SJSA1 (cell line): ENCODE measurements around the gene QRFPR. TPM values are rescaled to one million over a fixed set of nuclear protein-coding genes. Genes with fewer than 3 reads are reported as not detected.

ENCODE experiments used
- DNase-seq, 2 experiments: peaks; one replicate each; pipeline ENCODE4 v3.0.0-alpha.2; 2015 to 2020; ENCODE audit warnings: low spot score in 2 of 2, low read depth in 1 of 2
- H3K27ac ChIP-seq: fragments of 250-450 bp; sonication (Bioruptor Pico); 2 replicates; pipeline ENCODE4 v1.5.1; 2020; ENCODE audit warnings: mild to moderate bottlenecking, moderate library complexity
- H3K27me3 ChIP-seq: fragments of 250-450 bp; sonication (Bioruptor Pico); replicated peaks from 2 replicates; pipeline ENCODE4 v1.5.1; 2020; ENCODE audit warnings: mild to moderate bottlenecking, moderate library complexity
- H3K36me3 ChIP-seq: fragments of 250-450 bp; sonication (Bioruptor Pico); 2 replicates; pipeline ENCODE4 v1.5.1; 2020; ENCODE audit warnings: mild to moderate bottlenecking
- H3K4me1 ChIP-seq: fragments of 250-450 bp; sonication (Bioruptor Pico); replicated peaks from 2 replicates; pipeline ENCODE4 v1.6.1; 2021; ENCODE audit warnings: mild to moderate bottlenecking
- H3K4me3 ChIP-seq: fragments of 250-450 bp; sonication (Bioruptor Pico); 2 replicates; pipeline ENCODE4 v1.5.1; 2020; ENCODE audit warnings: mild to moderate bottlenecking
- H3K9me3 ChIP-seq: fragments of 250-450 bp; sonication (Bioruptor Pico); replicated peaks from 2 replicates; pipeline ENCODE4 v1.5.1; 2020; ENCODE audit warnings: mild to moderate bottlenecking
- total RNA-seq: library from RNA; depleted of rRNA; stranded (reverse); fragments of >200 nt; shearing (Covaris generic); gene quantifications from 2 replicates; pipeline ENCODE4 v1.2.3, GENCODE V29; 2014

The QRFPR gene
- total RNA-seq, 1 experiment from 2014 or later, result not detected

DNA sequence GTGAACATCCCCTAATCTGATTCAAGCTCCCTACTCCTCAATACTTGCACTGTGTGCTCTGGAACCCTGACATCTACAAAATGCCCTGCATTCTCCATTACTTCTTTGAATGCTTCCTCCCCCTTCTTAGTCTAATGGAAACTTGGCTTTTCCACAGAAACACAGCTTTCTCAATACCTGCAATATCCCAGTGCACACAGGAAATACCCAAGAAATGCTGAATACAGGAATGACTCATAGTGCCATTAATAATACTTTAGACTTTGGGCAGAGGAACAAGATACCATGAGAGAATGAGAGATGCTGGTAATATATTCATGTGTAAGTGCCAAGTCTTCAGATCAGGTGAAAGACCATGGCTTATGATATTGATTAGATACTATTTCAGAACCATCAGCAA is 5.6 kb downstream of the QRFPR start:
- H3K4me1 ChIP-seq, result 0 out of 2 replicates have a peak, but pooled peaks cover under 1% of the 10 kb centered on the region
- no peak overlapping the region for H3K27ac ChIP-seq
- no peak for DNase-seq
- no peaks in the 10 kb centered on the region for H3K36me3 ChIP-seq
- no peaks in the 10 kb centered on the region for H3K9me3 ChIP-seq
- no peak overlapping the region for H3K4me3 ChIP-seq
- H3K27me3 ChIP-seq, result peaks cover 19% of the 10 kb centered on the region

DNA sequence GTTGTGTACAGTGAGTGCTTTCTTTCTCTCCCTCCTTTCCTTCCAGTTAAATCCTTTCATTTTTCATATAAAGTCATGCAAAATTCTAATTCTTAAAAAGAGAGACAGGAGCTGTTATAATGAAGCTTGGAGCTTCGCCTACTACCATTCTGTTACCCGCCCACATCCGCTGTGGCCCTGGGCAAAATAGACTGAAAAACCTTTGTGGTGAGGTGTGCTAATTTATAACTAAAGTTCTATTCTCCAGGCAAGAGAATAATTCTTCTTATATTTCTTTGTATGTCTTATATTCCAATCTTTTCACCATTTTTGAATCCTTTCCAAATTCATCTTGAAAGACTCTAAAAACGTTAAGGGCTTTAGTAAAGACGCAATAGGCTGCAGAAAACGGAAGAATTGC is 7.0 kb downstream of the QRFPR start:
- no peak for DNase-seq
- no peaks in the 10 kb centered on the region for H3K9me3 ChIP-seq
- H3K27me3 ChIP-seq, result peaks cover 5% of the 10 kb centered on the region
- no peak overlapping the region for H3K4me3 ChIP-seq
- no peaks in the 10 kb centered on the region for H3K36me3 ChIP-seq
- H3K4me1 ChIP-seq, result no peaks in the 10 kb centered on the region
- H3K27ac ChIP-seq, result no peak overlapping the region

DNA sequence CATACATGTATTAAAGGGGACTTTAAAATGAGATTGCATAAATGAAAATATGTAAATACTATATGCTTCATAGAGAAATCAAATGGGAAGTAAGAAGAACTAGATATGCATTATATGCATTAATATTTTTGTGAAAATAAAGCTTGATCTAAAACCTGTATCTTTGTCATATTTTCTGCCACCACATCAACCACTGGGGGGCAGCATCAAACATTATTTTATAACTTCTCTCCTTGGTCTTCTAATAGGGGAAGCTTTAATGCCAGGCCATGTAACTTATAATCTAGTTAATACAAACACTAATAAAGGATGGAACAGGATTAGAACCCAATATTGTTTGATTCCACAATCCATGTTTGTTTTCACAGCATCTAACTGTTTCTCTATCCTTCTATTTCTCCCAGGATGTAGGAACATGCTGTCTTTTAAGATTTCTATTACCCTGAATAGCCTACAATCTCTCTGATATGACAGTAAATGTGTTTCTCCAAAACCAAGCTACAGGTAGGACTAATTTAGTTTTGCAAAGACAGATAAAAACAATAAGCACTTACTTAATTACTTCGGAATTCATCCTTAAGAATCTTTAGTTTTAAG is 10.0 kb downstream of the QRFPR start:
- no peaks in the 10 kb centered on the region for H3K4me1 ChIP-seq

DNA sequence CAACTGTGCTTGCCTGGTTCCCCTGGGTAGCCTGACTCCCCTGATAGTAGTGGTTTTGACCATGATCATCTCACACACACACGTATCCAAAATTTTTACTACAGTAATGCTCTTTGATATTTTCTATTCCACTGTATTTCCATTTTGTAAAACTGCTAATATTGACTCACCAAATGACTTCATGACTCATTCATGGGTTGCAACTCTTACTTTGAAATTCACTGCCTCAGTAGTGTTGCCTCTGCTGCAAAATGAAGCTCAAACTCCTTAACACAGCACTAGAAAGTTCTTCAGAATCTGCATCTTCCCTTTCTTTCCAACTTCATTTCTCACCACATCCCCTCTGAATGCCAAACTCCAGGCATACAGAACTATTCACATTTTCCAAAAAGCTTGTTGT is 20.3 kb downstream of the QRFPR start:
- no peak overlapping the region for H3K27ac ChIP-seq
- H3K27me3 ChIP-seq, result no peaks in the 10 kb centered on the region
- H3K4me1 ChIP-seq, result peaks cover 5% of the 10 kb centered on the region; the same call in 1 of the 2 replicates
- DNase-seq, result no peak
- H3K36me3 ChIP-seq, result no peaks in the 10 kb centered on the region
- H3K9me3 ChIP-seq, result no peaks in the 10 kb centered on the region
- H3K4me3 ChIP-seq, result no peak overlapping the region

More for the DNA sequence above, 10.0 kb downstream of the QRFPR start:
- H3K27me3 ChIP-seq, result 0 out of 2 replicates have a peak, but pooled peaks cover 2% of the 10 kb centered on the region
- H3K4me3 ChIP-seq, result no peak overlapping the region
- H3K36me3 ChIP-seq, result no peaks in the 10 kb centered on the region
- no peaks in the 10 kb centered on the region for H3K9me3 ChIP-seq
- no peak overlapping the region for H3K27ac ChIP-seq
- DNase-seq, result peak in 1 of 2 experiments; percentile 36

DNA sequence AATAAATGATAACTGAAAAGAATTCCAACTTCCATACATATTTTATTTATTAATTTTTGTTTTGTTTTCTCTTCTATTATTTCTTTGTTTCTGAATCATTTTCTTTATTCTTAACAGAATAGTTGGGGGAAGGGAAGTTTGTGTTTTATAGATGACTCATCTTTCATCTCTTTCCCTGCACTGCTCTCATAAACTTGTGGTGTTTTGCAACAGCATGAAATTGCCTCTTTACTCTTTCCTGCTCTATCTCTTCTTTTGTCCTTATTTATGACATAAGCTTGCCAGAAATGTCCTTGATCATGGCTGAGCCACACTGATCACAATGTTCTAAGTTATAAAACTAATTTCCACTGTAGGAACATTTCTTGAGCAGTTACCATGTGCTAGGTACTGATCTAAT is 22.3 kb downstream of the QRFPR start:
- no peak overlapping the region for H3K4me3 ChIP-seq
- no peaks in the 10 kb centered on the region for H3K36me3 ChIP-seq
- no peaks in the 10 kb centered on the region for H3K27me3 ChIP-seq
- H3K4me1 ChIP-seq, result peaks cover 5% of the 10 kb centered on the region; the same call in 1 of the 2 replicates
- no peaks in the 10 kb centered on the region for H3K9me3 ChIP-seq
- DNase-seq, result peak in 1 of 2 experiments; percentile 48
- peak overlapping the region; percentile 15; the same call in 1 of the 2 replicates for H3K27ac ChIP-seq

DNA sequence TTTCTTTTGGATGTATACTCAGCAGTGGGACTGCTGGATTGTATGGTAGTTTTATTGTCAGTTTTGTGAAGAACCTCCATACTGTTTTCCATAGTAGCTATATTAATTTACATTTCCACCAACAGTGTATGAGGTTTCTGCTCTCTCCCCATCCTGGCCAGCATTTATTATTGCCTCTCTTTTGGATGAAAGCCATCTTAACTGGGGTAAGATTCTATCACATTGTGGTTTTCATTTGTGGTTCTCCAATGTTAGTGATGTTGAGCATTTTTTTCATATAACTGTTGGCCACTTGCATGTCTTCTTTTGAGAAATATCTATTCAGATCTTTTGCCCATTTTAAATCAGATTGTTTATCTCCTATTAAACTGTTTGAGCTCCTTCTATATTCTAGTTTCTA is 27.6 kb downstream of the QRFPR start:
- H3K36me3 ChIP-seq, result no peaks in the 10 kb centered on the region
- DNase-seq, result no peak
- no peaks in the 10 kb centered on the region for H3K4me1 ChIP-seq
- H3K27ac ChIP-seq, result no peak overlapping the region
- H3K27me3 ChIP-seq, result no peaks in the 10 kb centered on the region
- H3K9me3 ChIP-seq, result no peaks in the 10 kb centered on the region
- H3K4me3 ChIP-seq, result no peak overlapping the region

DNA sequence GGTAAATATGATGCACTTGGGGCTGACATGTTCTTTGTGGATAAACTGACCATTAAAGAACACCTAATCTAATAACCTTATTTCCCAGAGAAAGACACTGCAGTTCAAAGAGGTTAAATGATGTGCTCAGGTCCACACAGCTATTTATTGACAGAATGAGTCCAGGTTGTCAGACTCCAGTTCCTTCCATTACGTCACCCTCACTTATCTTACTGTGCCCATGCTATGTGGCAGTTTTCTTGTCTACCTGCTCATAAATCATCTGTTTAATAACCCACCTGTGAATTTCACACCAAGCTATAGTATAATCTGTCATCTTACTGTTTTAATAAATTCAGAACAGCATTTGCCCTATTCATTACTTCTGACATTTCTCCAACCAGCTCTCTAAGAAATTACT is 36.7 kb downstream of the QRFPR start:
- no peak overlapping the region for H3K27ac ChIP-seq
- no peak for DNase-seq
- H3K27me3 ChIP-seq, result no peaks in the 10 kb centered on the region; the same call in 1 of the 2 replicates

DNA sequence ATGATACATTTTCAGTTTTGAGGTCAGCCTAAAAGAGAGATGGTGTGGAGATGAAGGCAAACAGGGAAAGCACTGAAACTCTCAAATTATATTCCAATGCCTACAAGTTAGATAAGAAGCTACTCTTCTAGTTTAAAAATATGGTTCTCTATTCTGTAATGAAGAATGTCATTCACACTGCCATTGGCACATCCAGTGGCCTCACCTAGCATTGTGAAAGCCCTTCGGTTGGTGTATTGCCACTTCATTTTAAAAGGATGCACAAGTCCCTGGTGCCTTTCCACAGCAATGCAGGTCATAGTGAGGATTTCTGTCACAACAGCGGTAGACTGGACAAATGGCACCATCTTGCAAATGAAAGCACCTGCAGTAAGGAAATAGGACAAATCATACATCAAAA is 40.6 kb downstream of the QRFPR start:
- DNase-seq, result no peak
- Histone ChIP-seq H3K9me3 (no peaks in the 10 kb centered on the region), H3K36me3 (no peaks in the 10 kb centered on the region), H3K4me3 (no peak overlapping the region), H3K27ac (no peak overlapping the region), H3K27me3 (no peaks in the 10 kb centered on the region), H3K4me1 (no peaks in the 10 kb centered on the region)

More for the DNA sequence above, 36.7 kb downstream of the QRFPR start:
- no peaks in the 10 kb centered on the region for H3K4me1 ChIP-seq
- H3K36me3 ChIP-seq, result no peaks in the 10 kb centered on the region
- H3K4me3 ChIP-seq, result no peak overlapping the region
- no peaks in the 10 kb centered on the region for H3K9me3 ChIP-seq

DNA sequence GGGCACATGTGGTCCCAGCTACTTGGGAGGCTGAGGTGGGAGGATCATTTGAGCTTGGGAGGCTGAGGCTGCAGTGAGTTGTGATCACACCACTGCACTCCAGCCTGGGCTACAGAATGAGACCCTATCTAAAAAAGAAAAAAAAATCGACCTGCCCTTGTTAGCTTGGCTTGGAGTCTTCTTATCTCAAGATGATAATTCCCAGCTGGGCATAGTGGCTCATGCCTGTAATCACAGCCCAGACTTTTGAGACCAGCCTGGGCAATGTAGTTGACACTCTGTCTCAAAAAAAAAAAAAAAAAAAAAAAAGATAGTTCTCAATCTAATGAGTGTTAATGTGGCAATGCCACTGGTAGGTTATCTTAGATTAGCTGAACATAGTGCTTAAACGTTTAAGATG is 41.0 kb downstream of the QRFPR start:
- DNase-seq, result no peak
- Histone ChIP-seq H3K27me3 (no peaks in the 10 kb centered on the region), H3K27ac (no peak overlapping the region), H3K4me1 (no peaks in the 10 kb centered on the region), H3K36me3 (no peaks in the 10 kb centered on the region), H3K4me3 (no peak overlapping the region), H3K9me3 (no peaks in the 10 kb centered on the region)

DNA sequence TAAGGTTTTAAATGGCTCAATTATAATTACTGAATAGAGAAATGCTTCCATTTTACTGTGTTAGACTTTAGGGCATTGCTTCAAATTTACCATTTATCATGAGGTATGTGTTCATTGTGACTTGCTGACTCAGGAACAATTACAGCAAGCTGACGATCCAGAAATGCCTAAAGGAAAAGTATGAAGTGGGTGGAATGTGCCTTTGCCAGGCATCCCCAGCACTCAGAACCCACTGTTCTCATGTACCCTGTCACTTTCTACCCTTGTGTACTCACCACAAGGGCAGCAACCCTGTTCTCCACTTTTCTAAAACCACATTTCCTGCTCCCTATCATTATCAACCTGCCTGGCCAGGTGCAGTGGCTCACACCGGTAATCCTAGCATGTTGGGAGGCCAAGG is 41.5 kb downstream of the QRFPR start:
- Histone ChIP-seq H3K36me3 (no peaks in the 10 kb centered on the region), H3K27me3 (no peaks in the 10 kb centered on the region), H3K27ac (no peak overlapping the region), H3K4me1 (no peaks in the 10 kb centered on the region), H3K4me3 (no peak overlapping the region), H3K9me3 (no peaks in the 10 kb centered on the region)
- DNase-seq, result no peak

DNA sequence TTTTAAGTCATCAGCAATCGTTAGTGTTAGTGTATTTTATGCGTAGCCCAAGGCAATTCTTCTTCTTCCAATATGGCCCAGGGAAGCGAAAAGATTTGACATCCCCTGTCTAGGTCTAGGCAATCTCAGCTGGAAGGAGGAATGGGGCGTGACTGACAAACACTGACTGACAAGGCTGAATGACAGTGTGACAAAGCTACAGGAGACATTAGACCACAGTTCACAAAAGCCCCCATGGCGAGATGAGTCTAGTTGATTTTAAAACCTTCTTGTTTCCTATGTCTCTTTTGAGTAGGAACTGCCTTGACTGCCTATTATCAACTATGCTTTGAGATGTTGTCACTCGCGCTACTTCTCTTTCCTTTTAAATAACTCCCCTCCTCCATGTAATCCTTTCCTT is 42.3 kb downstream of the QRFPR start:
- Histone ChIP-seq H3K9me3 (no peaks in the 10 kb centered on the region), H3K4me3 (no peak overlapping the region), H3K36me3 (no peaks in the 10 kb centered on the region), H3K27me3 (no peaks in the 10 kb centered on the region), H3K27ac (no peak overlapping the region), H3K4me1 (no peaks in the 10 kb centered on the region)
- DNase-seq, result no peak

DNA sequence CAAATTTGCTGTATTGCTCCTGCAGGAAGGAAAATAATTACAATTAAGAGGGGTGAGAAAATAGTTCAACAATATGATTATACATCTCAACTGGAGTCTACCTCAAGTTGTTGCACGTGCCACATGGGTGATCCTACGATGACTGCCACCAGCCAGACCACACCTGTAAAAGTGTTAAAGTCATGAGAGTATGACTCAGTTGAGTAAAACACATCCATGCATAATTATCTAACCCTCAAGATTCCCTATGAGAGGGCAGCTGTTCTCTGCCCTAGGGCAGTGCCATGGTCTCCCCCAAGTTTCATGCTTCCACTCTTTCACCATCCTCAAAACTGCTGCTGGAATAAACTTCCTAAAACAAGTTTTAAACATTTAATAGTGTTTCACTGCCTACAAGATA is 44.1 kb downstream of the QRFPR start:
- Histone ChIP-seq H3K36me3 (no peaks in the 10 kb centered on the region), H3K4me3 (no peak overlapping the region), H3K4me1 (no peaks in the 10 kb centered on the region), H3K27ac (no peak overlapping the region), H3K27me3 (no peaks in the 10 kb centered on the region), H3K9me3 (no peaks in the 10 kb centered on the region)
- no peak for DNase-seq

DNA sequence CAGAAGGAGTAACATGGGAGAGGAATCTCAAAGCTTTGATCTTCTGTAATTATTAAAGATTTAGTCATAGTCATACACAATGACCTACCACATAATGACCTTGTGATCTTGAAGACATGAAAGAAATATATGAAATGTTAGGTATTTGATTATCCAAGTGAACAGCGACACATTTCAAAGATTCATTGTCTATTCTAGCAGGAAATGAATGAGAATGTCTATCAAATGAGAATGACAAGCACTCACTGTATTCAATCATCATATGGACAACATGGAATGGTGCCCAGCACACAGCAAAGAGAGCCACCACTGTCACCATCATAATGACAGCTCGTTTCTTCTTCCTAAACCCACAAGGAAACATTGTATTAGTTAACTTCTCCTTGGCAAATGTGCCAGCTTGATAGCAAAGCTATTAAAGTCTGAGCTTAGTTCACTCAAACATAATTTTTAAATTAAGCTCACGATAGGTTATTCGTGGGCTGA is 50.6 kb downstream of the QRFPR start:
- H3K9me3 ChIP-seq, result no peaks in the 10 kb centered on the region
- no peak for DNase-seq
- H3K27me3 ChIP-seq, result no peaks in the 10 kb centered on the region; the same call in 1 of the 2 replicates
- no peaks in the 10 kb centered on the region for H3K4me1 ChIP-seq
- H3K4me3 ChIP-seq, result no peak overlapping the region
- H3K27ac ChIP-seq, result no peak overlapping the region
- no peaks in the 10 kb centered on the region for H3K36me3 ChIP-seq

DNA sequence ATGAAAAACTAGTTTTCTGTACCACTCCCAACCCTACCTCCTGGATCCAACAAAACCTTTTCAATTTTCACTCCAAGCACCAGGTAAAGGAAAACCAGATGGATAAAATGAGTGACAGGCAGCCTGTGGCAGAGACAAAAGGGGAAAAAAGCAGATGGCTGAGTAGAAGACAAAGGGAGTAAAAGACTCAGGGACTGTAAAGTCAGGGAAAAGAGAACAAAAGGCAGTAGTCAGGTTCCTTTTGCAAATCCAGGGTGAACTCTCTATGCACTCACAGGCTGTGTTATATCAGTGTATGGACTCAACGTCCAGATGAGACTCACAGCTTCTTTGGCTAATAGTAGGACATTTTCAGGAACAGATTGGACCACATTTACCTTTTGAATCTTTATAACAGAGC is 54.2 kb downstream of the QRFPR start:
- DNase-seq, result no peak
- H3K4me1 ChIP-seq, result no peaks in the 10 kb centered on the region
- H3K27ac ChIP-seq, result no peak overlapping the region
- no peak overlapping the region for H3K4me3 ChIP-seq
- H3K36me3 ChIP-seq, result no peaks in the 10 kb centered on the region
- no peaks in the 10 kb centered on the region for H3K9me3 ChIP-seq
- no peaks in the 10 kb centered on the region; the same call in 1 of the 2 replicates for H3K27me3 ChIP-seq

DNA sequence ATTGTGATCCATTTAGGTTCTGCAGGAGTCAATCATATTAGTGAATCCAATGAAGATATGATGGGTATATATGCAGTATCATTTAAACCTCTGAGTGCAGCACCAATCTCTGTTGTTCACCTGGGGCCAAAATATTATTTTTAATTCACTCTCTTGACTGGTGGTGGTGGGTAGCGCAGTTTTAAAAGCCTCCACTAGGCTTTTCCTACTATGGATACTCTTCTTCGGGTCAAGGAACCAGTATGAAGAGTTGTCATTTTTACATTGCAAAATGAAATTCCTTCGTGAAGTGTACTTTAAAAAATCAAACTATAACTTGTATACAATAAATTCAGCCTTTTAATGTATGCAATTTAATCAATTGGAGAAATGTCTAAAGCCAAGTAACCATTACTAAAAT is 56.5 kb downstream of the QRFPR start:
- Histone ChIP-seq H3K4me3 (no peak overlapping the region), H3K4me1 (no peaks in the 10 kb centered on the region), H3K27me3 (no peaks in the 10 kb centered on the region; the same call in 1 of the 2 replicates), H3K9me3 (no peaks in the 10 kb centered on the region), H3K27ac (no peak overlapping the region), H3K36me3 (no peaks in the 10 kb centered on the region)
- no peak for DNase-seq
